Measurements from ENCODE around the gene IL18BP.

Gene IL18BP

DNA sequence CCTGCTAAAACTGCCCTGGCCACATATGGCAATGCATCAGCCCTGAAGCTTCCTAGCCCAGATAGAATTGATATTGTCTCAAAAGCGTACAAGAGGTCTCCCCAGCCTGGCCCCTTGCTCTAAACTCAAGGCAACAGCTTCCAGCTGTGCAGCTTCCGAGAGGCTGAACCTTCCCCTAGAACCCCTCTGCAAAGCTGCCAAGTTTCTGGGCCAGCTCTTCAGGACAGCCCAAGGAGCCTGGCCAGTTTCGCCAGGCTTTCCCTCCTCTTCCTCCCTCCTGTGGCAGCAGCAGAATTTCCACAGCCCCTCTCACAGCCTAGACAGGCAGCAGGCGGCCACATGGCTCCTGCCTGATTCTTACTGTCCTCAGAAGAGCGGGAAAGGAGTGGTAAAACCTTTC is 47.1 kb downstream of the IL18BP start:
- DNase-seq (ENCODE audit: low spot score): no peak

- DNase-seq (ENCODE audit: low spot score): no peak
Observed at GRCh38 chr11:72048766-72049460, 50.2 kb downstream of the IL18BP start.
